Smooth muscle cell (in vitro differentiated cells): ENCODE results near the gene ALDH1A3. TPM values are rescaled to one million over a fixed set of nuclear protein-coding genes. Genes with fewer than 3 reads are reported as not detected.
"Not testable (repeated sequence)": the region's sequence is repeated elsewhere in the genome, so short reads cannot be mapped to it uniquely, and the experiment has no call there.

ENCODE experiments used
- DNase-seq: peaks from one replicate; lab custom pipeline; 2025; ENCODE audit not compliant: unreplicated experiment; lab: John Stamatoyannopoulos, UW
- H2AFZ ChIP-seq: fragments of 200-600 bp; sonication (generic); 2 replicates; pipeline ENCODE4 v1.6.0; 2016; ENCODE audit warnings: antibody characterized with exemption, low read depth, mild to moderate bottlenecking
- H3F3A ChIP-seq: fragments of 200-600 bp; sonication (generic); 2 replicates; pipeline ENCODE4 v1.6.0; 2017; ENCODE audit warnings: antibody characterized with exemption, low read depth
- H3K27ac ChIP-seq: fragments of 200-600 bp; sonication (generic); 2 replicates; pipeline ENCODE4 v1.5.1; 2016; ENCODE audit warnings: low read depth, mild to moderate bottlenecking
- H3K27me3 ChIP-seq: fragments of 200-600 bp; sonication (generic); 2 replicates; pipeline ENCODE4 v1.6.1; 2016; ENCODE audit warnings: low read depth, mild to moderate bottlenecking
- H3K36me3 ChIP-seq: fragments of 200-600 bp; sonication (generic); 2 replicates; pipeline ENCODE4 v1.5.1; 2016; ENCODE audit warnings: low read depth
- H3K4me1 ChIP-seq: fragments of 200-600 bp; sonication (generic); 2 replicates; pipeline ENCODE4 v1.5.1; 2016; ENCODE audit warnings: low read depth
- H3K4me2 ChIP-seq: fragments of 200-600 bp; sonication (generic); 2 replicates; pipeline ENCODE4 v1.6.0; 2016; ENCODE audit warnings: mild to moderate bottlenecking
- H3K4me3 ChIP-seq: fragments of 200-600 bp; sonication (generic); 2 replicates; pipeline ENCODE4 v1.5.1; 2016; ENCODE audit warnings: mild to moderate bottlenecking
- H3K79me2 ChIP-seq: fragments of 200-600 bp; sonication (generic); 2 replicates; pipeline ENCODE4 v1.6.0; 2016; ENCODE audit warnings: low read depth, mild to moderate bottlenecking
- H3K9ac ChIP-seq: fragments of 200-600 bp; sonication (generic); 2 replicates; pipeline ENCODE4 v1.6.0; 2016; ENCODE audit warnings: low read depth
- H3K9me3 ChIP-seq: fragments of 200-600 bp; sonication (generic); replicated peaks from 2 replicates; pipeline ENCODE4 v1.5.1; 2016; ENCODE audit warnings: low read depth
- H4K20me1 ChIP-seq: fragments of 200-600 bp; sonication (generic); 2 replicates; pipeline ENCODE4 v1.6.0; 2016; ENCODE audit warnings: low read depth
- WGBS: methylation state at CpG from one replicate; pipeline ENCODE4 v1.1.7; 2016; ENCODE audit warnings: low lambda C conversion rate; 5-methylcytosine and 5-hydroxymethylcytosine counted together
- polyA plus RNA-seq: library from polyadenylated mRNA; unstranded; fragments of >200 nt; fragmentation: Nextera tagmentation; extraction: Ambion mirVana; gene quantifications from 2 replicates; pipeline ENCODE4 v1.2.1, GENCODE V29; 2016
- total RNA-seq: library from RNA; depleted of rRNA; stranded (reverse); fragments of >200 nt; gene quantifications from 2 replicates; pipeline ENCODE4 v1.2.3, GENCODE V29; 2014
- TF ChIP-seq, protein P1 (sequence below): fragments of 200-600 bp; sonication (generic); IDR thresholded peaks from 2 replicates; pipeline ENCODE4 v1.5.1; 2017; ENCODE audit warnings: borderline replicate concordance, mild to moderate bottlenecking, antibody characterized with exemption; ENCODE audit not compliant: insufficient read depth, poor library complexity, severe bottlenecking

Gene ALDH1A3
- total and polyA plus RNA-seq, 2 experiments from 2014 or later = 1.3 to 1.6 TPM

DNA sequence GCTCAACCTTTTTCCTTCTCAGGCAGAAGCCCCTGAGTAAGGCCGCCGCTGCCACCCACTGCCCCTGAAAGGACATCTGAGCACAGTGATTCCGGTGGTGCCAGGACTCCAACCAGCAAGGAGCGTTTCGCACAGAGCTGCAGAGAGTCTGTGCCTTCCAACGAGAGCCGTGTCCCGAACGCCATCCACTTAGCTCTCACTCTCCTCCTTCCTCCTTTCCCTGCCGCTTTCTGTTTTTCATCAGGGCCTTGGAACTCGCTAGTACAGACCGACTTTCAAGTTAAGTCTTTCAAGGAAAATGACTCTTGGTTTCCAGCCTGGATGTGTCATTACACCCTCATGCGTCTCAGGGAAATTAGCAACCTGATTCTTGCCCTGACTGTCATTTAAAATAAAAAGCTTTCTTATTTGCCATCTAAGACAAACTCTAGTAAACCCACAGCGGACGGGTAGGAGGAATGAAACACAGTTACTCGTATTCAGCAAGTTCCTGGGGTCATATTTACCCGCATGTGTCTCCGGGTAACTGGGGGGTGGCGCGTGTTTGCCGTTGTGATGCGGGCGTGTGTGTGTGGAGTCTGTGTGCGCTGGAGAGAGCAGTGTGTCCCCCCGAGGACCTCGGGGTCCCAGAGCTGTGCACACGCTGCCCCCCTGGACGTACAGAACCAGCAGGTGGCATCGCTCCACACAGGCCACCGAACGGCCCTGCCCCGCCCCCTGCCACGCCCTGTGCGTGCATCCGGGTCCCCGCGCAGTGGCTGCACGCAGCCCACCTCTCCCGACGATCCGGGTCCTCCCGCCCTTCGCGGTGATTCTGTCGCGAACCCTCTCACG is 30.4 kb upstream of the ALDH1A3 start:
- H3K79me2 ChIP-seq = no peaks in the 10 kb centered on the region
- no peaks in the 10 kb centered on the region for H3F3A ChIP-seq
- H3K9ac ChIP-seq = no peak overlapping the region
- no peaks in the 10 kb centered on the region for H3K36me3 ChIP-seq
- no peaks in the 10 kb centered on the region for H3K27me3 ChIP-seq
- DNase-seq = no peak
- no peaks in the 10 kb centered on the region for H4K20me1 ChIP-seq
- H3K9me3 ChIP-seq = no peaks in the 10 kb centered on the region
- H3K4me3 ChIP-seq = no peak overlapping the region
- no peaks in the 10 kb centered on the region for H3K4me1 ChIP-seq
- H2AFZ ChIP-seq = no peak overlapping the region
- H3K27ac ChIP-seq = no peak overlapping the region
- TF ChIP-seq, protein P1, sequence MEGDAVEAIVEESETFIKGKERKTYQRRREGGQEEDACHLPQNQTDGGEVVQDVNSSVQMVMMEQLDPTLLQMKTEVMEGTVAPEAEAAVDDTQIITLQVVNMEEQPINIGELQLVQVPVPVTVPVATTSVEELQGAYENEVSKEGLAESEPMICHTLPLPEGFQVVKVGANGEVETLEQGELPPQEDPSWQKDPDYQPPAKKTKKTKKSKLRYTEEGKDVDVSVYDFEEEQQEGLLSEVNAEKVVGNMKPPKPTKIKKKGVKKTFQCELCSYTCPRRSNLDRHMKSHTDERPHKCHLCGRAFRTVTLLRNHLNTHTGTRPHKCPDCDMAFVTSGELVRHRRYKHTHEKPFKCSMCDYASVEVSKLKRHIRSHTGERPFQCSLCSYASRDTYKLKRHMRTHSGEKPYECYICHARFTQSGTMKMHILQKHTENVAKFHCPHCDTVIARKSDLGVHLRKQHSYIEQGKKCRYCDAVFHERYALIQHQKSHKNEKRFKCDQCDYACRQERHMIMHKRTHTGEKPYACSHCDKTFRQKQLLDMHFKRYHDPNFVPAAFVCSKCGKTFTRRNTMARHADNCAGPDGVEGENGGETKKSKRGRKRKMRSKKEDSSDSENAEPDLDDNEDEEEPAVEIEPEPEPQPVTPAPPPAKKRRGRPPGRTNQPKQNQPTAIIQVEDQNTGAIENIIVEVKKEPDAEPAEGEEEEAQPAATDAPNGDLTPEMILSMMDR = no peak
- no peak overlapping the region for H3K4me2 ChIP-seq
- 94% methylated on average over 47 of the region's 47 CpGs for WGBS

DNA sequence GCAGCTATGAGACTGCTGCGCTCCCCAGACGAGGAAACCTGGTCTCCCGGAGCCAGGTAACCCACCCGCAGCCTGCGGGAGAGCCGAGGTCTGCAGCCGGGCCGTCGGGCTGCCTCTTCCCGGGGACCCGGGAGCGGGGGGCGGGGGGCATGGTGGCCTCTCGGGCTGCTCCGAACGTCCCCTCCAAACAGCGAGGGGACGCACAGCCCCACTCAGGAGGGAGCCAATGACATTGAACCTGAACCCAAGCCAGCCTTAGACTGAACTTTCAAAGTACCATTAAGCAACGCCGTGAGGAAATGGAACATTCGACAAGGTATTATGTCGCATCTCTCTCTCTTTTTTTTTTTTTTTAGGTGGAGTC is 29.8 kb upstream of the ALDH1A3 start:
- no peak overlapping the region for H3K9ac ChIP-seq
- TF ChIP-seq, protein P1 = no peak
- no peak overlapping the region for H3K27ac ChIP-seq
- no peaks in the 10 kb centered on the region for H3K27me3 ChIP-seq
- H3K4me3 ChIP-seq = no peak overlapping the region
- no peak overlapping the region for H3K4me2 ChIP-seq
- no peaks in the 10 kb centered on the region for H3K79me2 ChIP-seq
- 97% methylated on average over 22 of the region's 22 CpGs for WGBS
- H3K9me3 ChIP-seq = no peaks in the 10 kb centered on the region
- no peak for DNase-seq
- H4K20me1 ChIP-seq = no peaks in the 10 kb centered on the region
- no peaks in the 10 kb centered on the region for H3F3A ChIP-seq
- H3K36me3 ChIP-seq = no peaks in the 10 kb centered on the region
- no peak overlapping the region for H2AFZ ChIP-seq
- no peaks in the 10 kb centered on the region for H3K4me1 ChIP-seq

DNA sequence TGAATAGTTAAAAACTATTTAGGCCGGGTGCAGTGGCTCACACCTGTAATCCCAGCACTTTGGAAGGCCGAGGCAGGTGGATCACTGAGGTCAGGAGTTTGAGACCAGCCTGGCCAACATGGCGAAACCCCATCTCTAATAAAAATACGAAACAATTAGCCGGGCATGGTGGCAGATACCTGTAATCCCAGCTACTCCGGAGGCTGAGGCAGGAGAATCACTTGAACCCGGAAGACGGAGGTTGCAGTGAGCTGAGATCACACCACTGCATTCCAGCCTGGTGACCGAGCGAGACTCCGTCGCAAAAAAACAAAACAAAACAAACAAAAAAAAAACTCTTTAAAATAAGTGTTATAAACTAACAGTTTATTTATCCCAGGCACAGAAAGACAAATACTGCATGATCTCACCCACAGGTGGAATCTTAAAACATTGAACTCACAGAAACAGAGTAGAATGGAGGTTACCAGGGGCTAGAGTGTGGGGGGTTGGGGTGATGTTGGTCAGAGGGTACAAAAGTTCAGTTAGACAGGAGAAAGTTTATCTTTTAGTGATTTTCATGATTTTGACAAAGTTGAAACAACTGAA is 28.1 kb upstream of the ALDH1A3 start:
- not testable (repeated sequence) for H3F3A ChIP-seq, H2AFZ ChIP-seq, H3K4me1 ChIP-seq, H3K27ac ChIP-seq, H4K20me1 ChIP-seq, H3K4me2 ChIP-seq, H3K4me3 ChIP-seq, H3K36me3 ChIP-seq, H3K9me3 ChIP-seq, H3K79me2 ChIP-seq, DNase-seq, H3K9ac ChIP-seq, H3K27me3 ChIP-seq
- 87% methylated on average over 12 of the region's 12 CpGs for WGBS

DNA sequence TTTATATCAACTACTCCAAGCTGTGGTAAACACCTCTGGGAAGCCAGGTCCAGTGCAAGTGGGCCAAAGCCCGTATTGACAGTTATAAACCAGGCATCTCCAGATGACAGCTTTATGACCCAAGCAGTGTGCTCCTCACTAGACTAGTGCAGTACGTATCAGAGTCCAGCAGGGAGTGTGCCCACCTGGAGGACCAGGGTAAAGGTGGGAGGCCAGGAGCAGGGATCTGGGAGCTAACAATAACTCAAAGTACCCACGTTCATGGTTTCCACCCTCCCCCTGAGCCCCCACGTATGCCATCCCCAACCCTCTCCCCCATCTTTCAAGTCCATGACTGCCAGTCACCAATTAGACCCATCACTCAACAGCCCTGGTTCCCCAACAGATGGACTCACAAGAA is 27.0 kb upstream of the ALDH1A3 start:
- TF ChIP-seq, protein P1 = no peak
- Histone ChIP-seq H3K36me3 (no peaks in the 10 kb centered on the region), H4K20me1 (no peaks in the 10 kb centered on the region), H2AFZ (no peak overlapping the region), H3K4me1 (no peaks in the 10 kb centered on the region), H3K4me3 (no peak overlapping the region), H3K4me2 (no peak overlapping the region), H3K9ac (no peak overlapping the region), H3K9me3 (no peaks in the 10 kb centered on the region), H3K27me3 (no peaks in the 10 kb centered on the region), H3F3A (no peaks in the 10 kb centered on the region), H3K79me2 (no peaks in the 10 kb centered on the region), H3K27ac (no peak overlapping the region)
- no peak for DNase-seq
- 92% methylated on average over 4 of the region's 4 CpGs for WGBS
